Parathyroid adenoma (tissue), 2 donors: ENCODE data around the gene ATP9B.
A peak's percentile ranks its signal among the peaks of the same experiment; 100 is the strongest.

Experiments used
- H2AFZ ChIP-seq: fragments of 300-600 bp; sonication (generic); one replicate; pipeline ENCODE4 v1.7.0; 2017; ENCODE audit warnings: antibody characterized with exemption, mild to moderate bottlenecking
- H3K27ac ChIP-seq: fragments of 300-600 bp; sonication (generic); one replicate; pipeline ENCODE4 v1.7.0; 2017
- H3K27me3 ChIP-seq: fragments of 300-600 bp; sonication (generic); one replicate; pipeline ENCODE4 v1.7.0; 2017; ENCODE audit warnings: low read length; ENCODE audit not compliant: control insufficient read depth, insufficient read depth
- H3K36me3 ChIP-seq: fragments of 300-600 bp; sonication (generic); one replicate; pipeline ENCODE4 v1.7.0; 2017; ENCODE audit warnings: low read length; ENCODE audit not compliant: control insufficient read depth, insufficient read depth
- H3K4me1 ChIP-seq: fragments of 300-600 bp; sonication (generic); one replicate; pipeline ENCODE4 v1.7.0; 2017; ENCODE audit warnings: control low read depth
- H3K4me2 ChIP-seq: fragments of 300-600 bp; sonication (generic); one replicate; pipeline ENCODE4 v1.7.0; 2017; ENCODE audit warnings: low read length
- H3K4me3 ChIP-seq: fragments of 300-600 bp; sonication (generic); one replicate; pipeline ENCODE4 v1.7.0; 2017; ENCODE audit warnings: low read depth, low read length
- H3K79me2 ChIP-seq: fragments of 300-600 bp; sonication (generic); one replicate; pipeline ENCODE4 v1.7.0; 2017; ENCODE audit warnings: control low read depth
- H3K9ac ChIP-seq: fragments of 300-600 bp; sonication (generic); one replicate; pipeline ENCODE4 v1.7.0; 2017; ENCODE audit warnings: mild to moderate bottlenecking
- H3K9me3 ChIP-seq: fragments of 300-600 bp; sonication (generic); one replicate; pipeline ENCODE4 v1.7.0; 2017; ENCODE audit warnings: low read length; ENCODE audit not compliant: control insufficient read depth
- CTCF ChIP-seq: fragments of 300-600 bp; sonication (generic); IDR thresholded peaks from one replicate; pipeline ENCODE4 v1.7.0; 2017; ENCODE audit warnings: antibody characterized with exemption, mild to moderate bottlenecking
- donor health status: primary hyperparathyroidism.

The ATP9B gene

GRCh38 chr18:79394534-79395307 lies 325.5 kb downstream of the ATP9B start:
- Histone ChIP-seq H3K4me2 (peak overlapping the region; percentile 92), H3K4me3 (peak overlapping the region; percentile 45), H3K36me3 (no peaks in the 10 kb centered on the region), H3K9me3 (no peaks in the 10 kb centered on the region), H3K79me2 (no peaks in the 10 kb centered on the region), H3K9ac (no peak overlapping the region), H3K27me3 (no peaks in the 10 kb centered on the region), H3K4me1 (peaks cover 4% of the 10 kb centered on the region), H3K27ac (peak overlapping the region; percentile 47), H2AFZ (peak overlapping the region; percentile 61)
- TF ChIP-seq CTCF, result no peak

GRCh38 chr18:79395308-79395640 lies 326.1 kb downstream of the ATP9B start:
- no peaks in the 10 kb centered on the region for H3K27me3 ChIP-seq
- no peak overlapping the region for H3K27ac ChIP-seq
- TF ChIP-seq CTCF, result no peak
- H3K36me3 ChIP-seq, result no peaks in the 10 kb centered on the region
- H3K4me1 ChIP-seq, result peaks cover 4% of the 10 kb centered on the region
- no peak overlapping the region for H3K9ac ChIP-seq
- no peaks in the 10 kb centered on the region for H3K9me3 ChIP-seq
- no peaks in the 10 kb centered on the region for H3K79me2 ChIP-seq
- no peak overlapping the region for H2AFZ ChIP-seq
- peak overlapping the region; percentile 92 for H3K4me2 ChIP-seq
- H3K4me3 ChIP-seq, result peak overlapping the region; percentile 45

- Histone ChIP-seq H3K4me1 (peaks cover 4% of the 10 kb centered on the region), H3K27me3 (no peaks in the 10 kb centered on the region), H3K9me3 (no peaks in the 10 kb centered on the region), H3K79me2 (no peaks in the 10 kb centered on the region), H3K36me3 (no peaks in the 10 kb centered on the region), H3K4me3 (peak within 1 kb of the TSS; percentile 57), H3K9ac (no peak within 1 kb of the TSS), H3K27ac (peak within 1 kb of the TSS; percentile 47), H3K4me2 (peak within 1 kb of the TSS; percentile 92), H2AFZ (peak within 1 kb of the TSS; percentile 61)
- TF ChIP-seq CTCF, result no peak
Measured at GRCh38 chr18:79395761-79396404, 326.7 kb downstream of the ATP9B start, which contains the start of gene NFATC1. Gene NFATC1 (plus strand): TSS chr18:79395930. CDS start chr18:79396225, 295 bp downstream.

- H3K4me2 ChIP-seq, result peak overlapping the region; percentile 81
- no peak overlapping the region for H2AFZ ChIP-seq
- H3K4me3 ChIP-seq, result peak overlapping the region; percentile 57
- no peaks in the 10 kb centered on the region for H3K36me3 ChIP-seq
- no peak overlapping the region for H3K27ac ChIP-seq
- TF ChIP-seq CTCF, result no peak
- no peak overlapping the region for H3K9ac ChIP-seq
- H3K27me3 ChIP-seq, result no peaks in the 10 kb centered on the region
- H3K9me3 ChIP-seq, result no peaks in the 10 kb centered on the region
- H3K4me1 ChIP-seq, result peaks cover 4% of the 10 kb centered on the region
- no peaks in the 10 kb centered on the region for H3K79me2 ChIP-seq
Measured at GRCh38 chr18:79396431-79397246, 327.4 kb downstream of the ATP9B start.
